Small intestine (tissue), 7 donors: Measurements from ENCODE around the gene CLECL1. TPM values are rescaled to one million over a fixed set of nuclear protein-coding genes. Genes with fewer than 3 reads are reported as not detected.
A peak's percentile ranks its signal among the peaks of the same experiment; 100 is the strongest.

Source experiments
- DNase-seq, 2 donors: peaks; one replicate each; pipeline versions ENCODE4 v3.0.0 to v3.0.0-alpha.2; 2013
- FAIRE-seq: peaks from 2 replicates; lab custom pipeline; 2012; peaks lifted over from hg19 to GRCh38; lab: Jason Lieb, UNC
- H3K27ac ChIP-seq, 3 donors: one replicate each; pipeline ENCODE4 v1.5.1; 2013; ENCODE audit warnings: low read length in 2 of 3, mild to moderate bottlenecking in 2 of 3, control low read depth in 1 of 3, inconsistent platforms in 1 of 3, low read depth in 1 of 3, moderate library complexity in 1 of 3
- H3K27me3 ChIP-seq, 3 donors: one replicate each; pipeline ENCODE4 v1.6.1; 2013; ENCODE audit warnings: low read length in 3 of 3, inconsistent platforms in 1 of 3; ENCODE audit not compliant: control insufficient read depth in 3 of 3, insufficient read depth in 3 of 3
- H3K36me3 ChIP-seq, 3 donors: one replicate each; pipeline ENCODE4 v1.6.1; 2013; ENCODE audit warnings: low read length in 3 of 3, inconsistent platforms in 1 of 3, low read depth in 1 of 3, mild to moderate bottlenecking in 1 of 3, moderate library complexity in 1 of 3; ENCODE audit not compliant: control insufficient read depth in 3 of 3, insufficient read depth in 2 of 3
- H3K4me1 ChIP-seq, 3 donors: one replicate each; pipeline ENCODE4 v1.6.1; 2013; ENCODE audit warnings: low read length in 2 of 3, inconsistent platforms in 1 of 3, low read depth in 1 of 3, mild to moderate bottlenecking in 1 of 3, moderate library complexity in 1 of 3; ENCODE audit not compliant: control insufficient read depth in 3 of 3, insufficient read depth in 2 of 3
- H3K4me3 ChIP-seq, 3 donors: one replicate each; pipeline ENCODE4 v1.5.1; 2013; ENCODE audit warnings: low read length in 3 of 3, control low read depth in 1 of 3, inconsistent platforms in 1 of 3, low read depth in 1 of 3, mild to moderate bottlenecking in 1 of 3, moderate library complexity in 1 of 3
- H3K9me3 ChIP-seq, 2 donors: one replicate each; pipeline ENCODE4 v1.6.1; 2013; ENCODE audit warnings: low read depth in 1 of 2, low read length in 1 of 2; ENCODE audit not compliant: control insufficient read depth in 2 of 2, insufficient read depth in 1 of 2
- WGBS, 3 donors: extraction: QIAGEN DNeasy Blood & Tissue Kit; methylation state at CpG; one replicate each; pipeline ENCODE4 v1.1.7; 2013; 5-methylcytosine and 5-hydroxymethylcytosine counted together
- polyA plus RNA-seq, 4 donors: library from polyadenylated mRNA; stranded (reverse) in 3 of 4; unstranded in 1 of 4; fragments of 200-250 nt in 3 of 4; fragments of 120-200 nt in 1 of 4; gene quantifications; one replicate each; pipeline versions ENCODE4 v1.2.1 to v1.2.3, GENCODE V29; 2013
- donor health status: healthy with polysubstance abuse.
- donor health status: control.
- donor health status: control.
- donor health status: Bipolar disorder and iron deficiency.
- donor health status: healthy.

CLECL1 gene
- polyA plus RNA-seq, 4 donors, result 0.58 to 2.4 (median 0.92) TPM; not detected in 1

DNA sequence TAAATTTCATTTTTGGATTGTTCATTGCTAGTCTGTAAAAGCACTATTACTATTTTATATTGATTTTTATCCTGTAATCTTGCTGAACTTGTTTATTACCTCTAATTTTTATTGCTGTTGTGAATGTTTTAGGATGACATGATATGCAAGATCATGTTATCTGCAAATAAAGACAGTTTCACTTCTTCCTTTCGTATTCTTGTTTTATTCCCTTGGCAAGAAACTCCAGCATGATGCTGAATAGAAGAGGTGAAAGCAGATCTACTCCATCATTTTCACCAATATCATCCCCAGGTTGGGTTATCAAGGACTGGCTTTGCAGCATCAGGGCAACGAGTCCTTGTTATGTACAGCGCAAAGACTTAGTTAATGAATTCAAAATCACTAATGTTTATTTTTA, 2.7 kb upstream of the CLECL1 start:
- no peak overlapping the region for H3K4me3 ChIP-seq
- WGBS, 3 donors, result 66 to 79% (median 79%) methylated on average over 3 of the region's 3 CpGs
- no peaks in the 10 kb centered on the region for H3K4me1 ChIP-seq
- no peak for DNase-seq
- no peak for FAIRE-seq
- H3K9me3 ChIP-seq, result no peaks in the 10 kb centered on the region
- H3K36me3 ChIP-seq, result no peaks in the 10 kb centered on the region
- H3K27me3 ChIP-seq, result no peaks in the 10 kb centered on the region
- no peak overlapping the region for H3K27ac ChIP-seq

DNA sequence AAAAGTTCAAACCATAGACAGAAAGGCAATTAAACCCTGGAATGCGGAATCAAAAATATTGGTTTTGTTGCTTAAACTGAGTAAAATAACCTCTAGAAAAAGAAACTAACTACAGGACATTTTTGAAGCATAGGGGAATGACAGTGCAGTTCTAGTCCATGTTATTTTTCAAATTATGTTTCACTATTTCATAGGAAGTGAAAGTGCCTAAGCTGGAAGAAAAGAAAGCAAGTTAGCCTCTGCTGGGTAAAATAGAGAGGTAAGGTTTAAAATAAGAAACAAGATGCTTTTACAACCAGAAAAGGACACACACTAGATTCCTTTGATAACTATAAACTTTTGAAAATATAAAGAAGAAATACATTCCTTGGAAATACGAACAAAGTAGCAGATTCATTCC, 1.1 kb downstream of the CLECL1 start:
- H3K36me3 ChIP-seq, result no peaks in the 10 kb centered on the region
- no peak overlapping the region for H3K27ac ChIP-seq
- H3K27me3 ChIP-seq, result no peaks in the 10 kb centered on the region
- H3K4me1 ChIP-seq, result no peaks in the 10 kb centered on the region
- H3K4me3 ChIP-seq, result no peak overlapping the region
- no peak for FAIRE-seq
- DNase-seq, result no peak
- no peaks in the 10 kb centered on the region for H3K9me3 ChIP-seq
- 76 to 86% (median 81%) methylated on average over 2 of the region's 2 CpGs for WGBS, 3 donors

DNA sequence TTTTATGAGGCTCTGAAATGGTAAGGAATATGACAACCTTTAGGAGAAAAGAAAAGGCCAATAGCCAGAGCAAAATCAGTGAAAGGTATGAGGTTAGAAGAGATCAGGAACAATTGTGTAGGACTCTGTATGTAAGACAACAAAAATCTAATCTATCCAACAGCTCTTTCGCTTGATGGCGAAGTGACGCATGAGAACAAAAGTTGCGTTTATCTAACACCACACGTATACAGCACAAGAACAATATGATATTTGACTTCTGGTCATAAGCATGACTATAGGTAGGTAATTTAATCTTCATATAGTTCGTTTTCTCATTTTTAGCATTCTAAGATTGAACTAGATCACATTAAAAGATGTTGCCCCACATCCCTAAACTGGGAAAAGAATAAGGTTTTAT, 1.5 kb downstream of the CLECL1 start:
- FAIRE-seq (no peak), DNase-seq (no peak)
- Histone ChIP-seq H3K4me3 (no peak overlapping the region), H3K9me3 (no peaks in the 10 kb centered on the region), H3K4me1 (no peaks in the 10 kb centered on the region), H3K27me3 (no peaks in the 10 kb centered on the region), H3K27ac (peak overlapping the region in 1 of 3 donors; percentile 4), H3K36me3 (no peaks in the 10 kb centered on the region)
- 62 to 68% (median 67%) methylated on average over 6 of the region's 6 CpGs for WGBS, 3 donors

DNA sequence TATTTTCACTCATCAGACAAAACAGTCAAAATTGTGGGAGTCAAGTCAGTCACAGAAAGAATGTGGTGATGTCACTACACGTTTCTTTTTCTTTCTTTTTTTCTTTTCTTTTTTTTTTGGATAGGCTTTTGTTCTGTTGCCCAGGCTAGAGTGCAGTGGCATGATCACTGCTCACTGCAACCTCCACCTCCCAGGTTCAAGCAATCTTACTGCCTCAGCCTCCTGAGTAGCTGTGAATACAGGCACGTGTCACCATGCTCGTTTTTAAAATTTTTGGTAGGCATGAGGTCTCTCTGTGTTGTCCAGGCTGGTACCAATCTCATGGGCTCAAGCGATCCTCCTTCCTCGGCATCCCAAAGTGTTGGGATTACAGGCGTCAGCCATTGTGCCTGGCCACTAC, 2.3 kb downstream of the CLECL1 start:
- FAIRE-seq (no peak), DNase-seq (no peak)
- Histone ChIP-seq H3K27ac (peak overlapping the region in 1 of 3 donors; percentile 89), H3K4me1 (no peaks in the 10 kb centered on the region), H3K36me3 (no peaks in the 10 kb centered on the region), H3K27me3 (no peaks in the 10 kb centered on the region), H3K4me3 (no peak overlapping the region), H3K9me3 (no peaks in the 10 kb centered on the region)
- 80 to 82% (median 81%) methylated on average over 6 of the region's 6 CpGs for WGBS, 3 donors

DNA sequence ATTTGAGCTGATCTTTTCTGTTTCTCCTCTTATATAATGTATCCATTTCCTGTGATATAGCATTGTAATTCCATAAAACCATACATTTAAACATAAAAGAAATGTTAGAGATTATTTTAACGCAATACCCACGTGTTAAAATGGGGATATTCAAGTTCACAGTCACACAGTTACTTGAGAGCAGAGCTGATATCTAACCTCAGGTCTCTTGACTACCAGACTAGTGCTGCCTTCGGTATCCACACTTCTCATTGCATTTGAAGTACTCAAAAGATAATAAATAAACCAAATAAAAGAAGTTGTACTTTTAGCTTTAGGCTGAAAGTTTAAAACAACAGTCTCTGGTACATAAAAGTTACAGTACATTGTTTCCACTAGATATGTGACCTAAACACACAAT, 2.9 kb downstream of the CLECL1 start:
- Histone ChIP-seq H3K4me1 (no peaks in the 10 kb centered on the region), H3K27ac (peak overlapping the region in 1 of 3 donors; percentile 58), H3K9me3 (no peaks in the 10 kb centered on the region), H3K4me3 (no peak overlapping the region), H3K36me3 (no peaks in the 10 kb centered on the region), H3K27me3 (no peaks in the 10 kb centered on the region)
- DNase-seq, result no peak
- 59 to 67% (median 62%) methylated on average over 3 of the region's 3 CpGs for WGBS, 3 donors
- FAIRE-seq, result no peak

DNA sequence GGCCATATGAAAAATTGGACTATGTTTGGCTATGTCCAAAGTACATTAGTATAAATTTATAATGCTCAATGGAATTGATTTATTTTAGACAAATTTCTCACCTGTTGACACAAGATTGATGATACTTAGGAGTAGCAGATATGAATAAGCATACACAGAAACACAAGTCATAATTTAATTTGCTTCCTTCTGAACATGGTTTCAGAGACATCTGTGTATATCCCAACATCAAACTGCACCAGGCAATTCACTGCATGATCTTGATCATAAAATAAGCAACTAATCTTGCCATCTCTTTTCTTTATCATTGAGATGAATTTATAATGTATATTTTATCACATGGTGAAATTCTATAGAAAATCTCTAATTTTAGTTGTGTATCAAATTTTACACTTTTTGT, 3.8 kb downstream of the CLECL1 start:
- no peak for DNase-seq
- Histone ChIP-seq H3K4me1 (no peaks in the 10 kb centered on the region), H3K27ac (no peak overlapping the region), H3K36me3 (no peaks in the 10 kb centered on the region), H3K27me3 (no peaks in the 10 kb centered on the region), H3K4me3 (no peak overlapping the region), H3K9me3 (no peaks in the 10 kb centered on the region)
- peak; percentile 15 for FAIRE-seq

DNA sequence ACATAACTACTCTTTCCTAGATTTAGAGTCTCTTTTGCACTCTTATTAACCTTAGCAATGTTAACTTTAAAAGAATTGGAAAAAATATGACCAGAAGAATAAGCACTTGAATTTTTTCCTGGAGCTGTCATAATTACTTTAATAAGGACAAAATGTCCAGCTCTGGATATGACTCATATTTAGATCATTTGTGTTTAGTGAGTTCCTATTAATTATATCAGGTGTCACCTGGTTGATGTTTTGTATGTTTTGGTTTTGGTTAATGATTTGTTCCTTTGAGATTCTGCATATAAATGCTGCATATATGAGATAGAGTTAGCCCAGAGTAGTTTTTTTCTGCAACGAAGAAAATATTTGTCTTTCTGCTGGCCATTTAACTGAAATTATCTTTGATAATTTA, 5.1 kb downstream of the CLECL1 start:
- WGBS, 3 donors, result 35 to 63% (median 40%) methylated on average over 1 of the region's 1 CpG
- no peaks in the 10 kb centered on the region for H3K4me1 ChIP-seq
- no peak overlapping the region for H3K4me3 ChIP-seq
- no peaks in the 10 kb centered on the region for H3K9me3 ChIP-seq
- FAIRE-seq, result no peak
- DNase-seq, result no peak
- no peaks in the 10 kb centered on the region for H3K27me3 ChIP-seq
- H3K27ac ChIP-seq, result no peak overlapping the region
- H3K36me3 ChIP-seq, result no peaks in the 10 kb centered on the region

DNA sequence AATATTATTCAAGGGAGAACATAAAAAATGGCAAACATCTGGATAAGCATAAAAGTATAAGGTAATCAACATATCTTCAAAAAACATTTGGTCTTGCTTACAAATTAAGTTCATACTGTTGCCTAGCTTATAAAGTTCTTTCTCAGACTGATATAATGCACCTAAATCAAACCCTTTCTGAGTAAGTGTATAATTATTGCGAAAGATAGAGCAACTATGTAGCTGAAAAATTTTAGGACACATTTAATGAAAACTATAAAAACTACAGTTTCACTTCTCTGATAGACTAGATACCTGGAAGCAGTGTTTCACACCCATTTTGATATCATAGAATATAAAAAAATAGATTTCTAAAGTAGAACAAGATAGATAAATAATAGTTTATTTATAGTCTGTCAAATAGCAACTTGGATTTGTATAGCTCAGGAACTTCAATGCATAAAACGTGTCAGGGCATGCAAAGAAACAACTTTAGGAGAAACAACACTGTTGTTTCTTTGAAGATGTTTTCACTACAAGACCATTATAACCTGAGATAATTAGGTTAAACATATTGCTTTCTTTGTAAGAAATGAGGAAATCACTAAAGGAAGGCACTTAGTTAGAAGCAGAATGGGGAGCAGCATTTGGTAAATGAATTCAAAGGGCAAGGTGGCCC, 7.6 kb downstream of the CLECL1 start:
- Histone ChIP-seq H3K36me3 (no peaks in the 10 kb centered on the region), H3K4me1 (no peaks in the 10 kb centered on the region), H3K27ac (no peak overlapping the region), H3K27me3 (no peaks in the 10 kb centered on the region), H3K4me3 (no peak overlapping the region), H3K9me3 (no peaks in the 10 kb centered on the region)
- no peak for DNase-seq
- 64 to 76% (median 66%) methylated on average over 2 of the region's 2 CpGs for WGBS, 3 donors
- FAIRE-seq, result no peak

DNA sequence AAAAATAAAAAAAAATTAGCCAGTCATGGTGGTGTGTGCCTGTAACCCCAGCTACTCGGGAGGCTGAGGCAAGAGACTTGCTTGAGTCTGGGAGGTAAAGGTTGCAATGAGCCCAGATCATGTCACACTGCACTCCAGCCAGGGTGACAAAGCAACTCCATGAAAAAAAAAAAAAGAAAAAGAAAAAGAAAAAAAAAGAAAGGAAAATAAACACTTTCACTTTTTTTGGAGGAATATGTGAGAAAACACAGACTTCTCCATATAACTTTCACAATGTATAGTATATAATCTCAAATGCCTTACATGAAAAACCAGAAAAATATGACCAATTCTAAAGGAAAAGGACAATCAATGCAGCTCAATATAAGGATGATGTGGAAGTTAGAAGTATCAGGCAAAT, 8.9 kb downstream of the CLECL1 start:
- H3K4me1 ChIP-seq, result no peaks in the 10 kb centered on the region
- H3K27me3 ChIP-seq, result no peaks in the 10 kb centered on the region
- H3K36me3 ChIP-seq, result no peaks in the 10 kb centered on the region
- H3K4me3 ChIP-seq, result no peak overlapping the region
- FAIRE-seq (no peak), DNase-seq (no peak)
- H3K27ac ChIP-seq, result no peak overlapping the region
- 88 to 93% (median 93%) methylated on average over 1 of the region's 1 CpG for WGBS, 3 donors
- no peaks in the 10 kb centered on the region for H3K9me3 ChIP-seq
